H9 (cell line): ENCODE measurements around the gene DCC. TPM values are rescaled to one million over a fixed set of nuclear protein-coding genes. Genes with fewer than 3 reads are reported as not detected.

Experiments
- DNase-seq: peaks from one replicate; pipeline ENCODE4 v3.0.0-alpha.2; 2017
- H2AFZ ChIP-seq: one replicate; pipeline ENCODE4 v1.6.1; 2013; ENCODE audit warnings: mild to moderate bottlenecking, low read length, control low read depth, moderate library complexity
- H2AK5ac ChIP-seq: 2 replicates; pipeline ENCODE4 v1.6.1; 2013; ENCODE audit warnings: low read length, control low read depth, mixed read lengths; ENCODE audit not compliant: insufficient read length
- H2BK120ac ChIP-seq: one replicate; pipeline ENCODE4 v1.6.1; 2013; ENCODE audit warnings: low read depth, mild to moderate bottlenecking, low read length, control low read depth, inconsistent platforms; ENCODE audit not compliant: poor library complexity, severe bottlenecking
- H2BK12ac ChIP-seq: 2 replicates; pipeline ENCODE4 v1.6.1; 2013; ENCODE audit warnings: low read length, control low read depth, mixed read lengths, low read depth; ENCODE audit not compliant: insufficient read length
- H2BK15ac ChIP-seq: 2 replicates; pipeline ENCODE4 v1.6.1; 2013; ENCODE audit warnings: low read depth, low read length, control low read depth
- H2BK20ac ChIP-seq: one replicate; pipeline ENCODE4 v1.6.1; 2013; ENCODE audit warnings: low read depth, mild to moderate bottlenecking, low read length, control low read depth, inconsistent platforms; ENCODE audit not compliant: poor library complexity, severe bottlenecking
- H2BK5ac ChIP-seq: 2 replicates; pipeline ENCODE4 v1.6.1; 2013; ENCODE audit warnings: low read length, control low read depth, mixed read lengths; ENCODE audit not compliant: insufficient read length
- H3K14ac ChIP-seq: 2 replicates; pipeline ENCODE4 v1.6.1; 2013; ENCODE audit warnings: low read length, control low read depth; ENCODE audit not compliant: insufficient read depth
- H3K18ac ChIP-seq: 2 replicates; pipeline ENCODE4 v1.6.1; 2013; ENCODE audit warnings: low read depth, mild to moderate bottlenecking, mixed read lengths, low read length, control low read depth; ENCODE audit not compliant: insufficient read length
- H3K23ac ChIP-seq: 2 replicates; pipeline ENCODE4 v1.6.1; 2013; ENCODE audit warnings: low read length, control low read depth, mixed read lengths, low read depth; ENCODE audit not compliant: insufficient read length
- H3K23me2 ChIP-seq: 2 replicates; pipeline ENCODE4 v1.6.1; 2013; ENCODE audit warnings: low read depth, mild to moderate bottlenecking, mixed read lengths, low read length, control low read depth; ENCODE audit not compliant: insufficient read length, poor library complexity, severe bottlenecking
- H3K27ac ChIP-seq: 2 replicates; pipeline ENCODE4 v1.5.1; 2013; ENCODE audit warnings: low read length, control low read depth, mixed read lengths, low read depth; ENCODE audit not compliant: insufficient read length
- H3K27me3 ChIP-seq: 2 replicates; pipeline ENCODE4 v1.6.1; 2013; ENCODE audit warnings: low read length, control low read depth, inconsistent platforms; ENCODE audit not compliant: insufficient read depth
- H3K4ac ChIP-seq: 2 replicates; pipeline ENCODE4 v1.6.1; 2013; ENCODE audit warnings: low read depth, mild to moderate bottlenecking, control low read depth, inconsistent platforms, low read length, moderate library complexity
- H3K4me1 ChIP-seq: 2 replicates; pipeline ENCODE4 v1.6.1; 2013; ENCODE audit warnings: low read length, control low read depth, inconsistent platforms; ENCODE audit not compliant: insufficient read depth
- H3K4me2 ChIP-seq: 2 replicates; pipeline ENCODE4 v1.6.1; 2013; ENCODE audit warnings: low read length, control low read depth, mixed read lengths; ENCODE audit not compliant: insufficient read length, insufficient read depth
- H3K56ac ChIP-seq: 2 replicates; pipeline ENCODE4 v1.6.1; 2013; ENCODE audit warnings: low read depth, mild to moderate bottlenecking, mixed read lengths, low read length, control low read depth; ENCODE audit not compliant: insufficient read length
- H3K79me1 ChIP-seq: 2 replicates; pipeline ENCODE4 v1.6.1; 2013; ENCODE audit warnings: low read depth, mild to moderate bottlenecking, moderate library complexity, low read length, control low read depth, inconsistent platforms; ENCODE audit not compliant: insufficient read depth, poor library complexity, severe bottlenecking
- H3K79me2 ChIP-seq: 2 replicates; pipeline ENCODE4 v1.6.1; 2013; ENCODE audit warnings: low read length, control low read depth, inconsistent platforms; ENCODE audit not compliant: insufficient read depth
- H3K9ac ChIP-seq: 2 replicates; pipeline ENCODE4 v1.6.1; 2013; ENCODE audit warnings: low read length, control low read depth, mixed read lengths; ENCODE audit not compliant: insufficient read length; ENCODE audit errors: extremely low read depth
- H3K9me3 ChIP-seq: one replicate; pipeline ENCODE4 v1.6.1; 2013; ENCODE audit warnings: low read depth, low read length, inconsistent platforms; ENCODE audit not compliant: control insufficient read depth
- H3T11ph ChIP-seq: one replicate; pipeline ENCODE4 v1.6.1; 2013; ENCODE audit warnings: mild to moderate bottlenecking, low read length, control low read depth, inconsistent platforms
- H4K20me1 ChIP-seq: one replicate; pipeline ENCODE4 v1.6.1; 2013; ENCODE audit not compliant: control insufficient read depth, insufficient read length, insufficient read depth
- H4K5ac ChIP-seq: 2 replicates; pipeline ENCODE4 v1.6.1; 2013; ENCODE audit warnings: low read depth, mild to moderate bottlenecking, mixed read lengths, low read length, control low read depth; ENCODE audit not compliant: insufficient read length
- H4K8ac ChIP-seq: replicated peaks from 2 replicates; pipeline ENCODE4 v1.6.1; 2013; ENCODE audit warnings: low read length, control low read depth, mixed read lengths, low read depth; ENCODE audit not compliant: insufficient read length
- H4K91ac ChIP-seq: 2 replicates; pipeline ENCODE4 v1.6.1; 2013; ENCODE audit warnings: low read depth, mild to moderate bottlenecking, moderate library complexity, mixed read lengths, low read length, control low read depth; ENCODE audit not compliant: insufficient read length
- H3K27ac Mint-ChIP-seq, 3 experiments: 2 replicates in 2 of 3; 3 replicates in 1 of 3; pipeline ENCODE4 v1.8.0; 2020 to 2021; ENCODE audit warnings: mixed read lengths in 3 of 3, mild to moderate bottlenecking in 1 of 3, moderate library complexity in 1 of 3
- H3K27me3 Mint-ChIP-seq: 2 replicates; pipeline ENCODE4 v1.8.0; 2021; ENCODE audit warnings: low read depth, mild to moderate bottlenecking, moderate library complexity, mixed read lengths
- H3K36me3 Mint-ChIP-seq, 3 experiments: 2 replicates in 2 of 3; 3 replicates in 1 of 3; pipeline ENCODE4 v1.8.0; 2020 to 2021; ENCODE audit warnings: low read depth in 3 of 3, mixed read lengths in 3 of 3; ENCODE audit not compliant: insufficient read depth in 1 of 3
- H3K4me1 Mint-ChIP-seq, 2 experiments: 2 replicates each; pipeline ENCODE4 v1.8.0; 2020; ENCODE audit warnings: mixed read lengths in 2 of 2
- H3K4me3 Mint-ChIP-seq, 2 experiments: 2 replicates in 1 of 2; 3 replicates in 1 of 2; pipeline ENCODE4 v1.8.0; 2020 to 2021; ENCODE audit warnings: mild to moderate bottlenecking in 2 of 2, mixed read lengths in 2 of 2, moderate library complexity in 1 of 2
- H3K9me3 Mint-ChIP-seq, 2 experiments: 2 replicates in 1 of 2; 3 replicates in 1 of 2; pipeline ENCODE4 v1.8.0; 2020; ENCODE audit warnings: mild to moderate bottlenecking in 2 of 2, mixed read lengths in 2 of 2, moderate library complexity in 1 of 2
- CTCF ChIP-seq: fragments of 200-600 bp; sonication (generic); conservative IDR thresholded peaks from 3 replicates; pipeline ENCODE4 v1.8.0; 2021; ENCODE audit warnings: antibody characterized with exemption, mild to moderate bottlenecking
- WGBS: extraction: QIAGEN DNeasy Blood & Tissue Kit; methylation state at CpG from one replicate; pipeline ENCODE4 v1.1.7; 2013; ENCODE audit warnings: missing lambda C conversion rate, low lambda C conversion rate, mixed read lengths; ENCODE audit not compliant: insufficient read length; ENCODE audit errors: extremely low coverage; 5-methylcytosine and 5-hydroxymethylcytosine counted together
- total RNA-seq: library from RNA; stranded (reverse); gene quantifications from 2 replicates; pipeline ENCODE4 v1.2.1, GENCODE V29; 2021

The DCC gene
- total RNA-seq, 1 experiment from 2014 or later = 0.35 TPM

DNA sequence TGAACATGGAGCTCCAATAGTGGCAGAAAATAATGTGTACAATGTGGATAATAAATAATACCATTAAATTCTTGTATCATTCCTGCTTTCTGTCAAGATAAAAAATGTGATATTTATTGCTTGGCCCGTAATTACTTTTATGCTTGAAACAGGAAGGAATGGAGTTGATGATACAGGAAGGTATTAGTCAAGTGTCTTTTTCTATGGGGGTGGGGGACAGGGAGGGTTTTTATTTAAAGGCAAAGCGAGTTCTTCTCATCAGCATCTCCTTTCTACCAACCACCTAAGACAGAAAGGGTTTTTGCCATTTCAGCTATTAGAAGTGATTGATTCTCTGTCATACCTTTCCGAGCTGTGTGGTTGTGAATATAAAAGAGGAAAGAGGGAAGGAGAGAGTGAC, 135.3 kb downstream of the DCC start:
- no peaks in the 10 kb centered on the region for H3K4me1 Mint-ChIP-seq
- Histone ChIP-seq H2BK15ac (no peak overlapping the region), H3K4ac (no peak overlapping the region), H3K27ac (no peak overlapping the region), H3T11ph (no peak overlapping the region), H3K23me2 (no peaks in the 10 kb centered on the region), H3K79me2 (no peaks in the 10 kb centered on the region), H4K5ac (no peak overlapping the region), H3K27me3 (no peaks in the 10 kb centered on the region), H3K79me1 (no peaks in the 10 kb centered on the region), H2BK12ac (no peak overlapping the region), H3K4me1 (no peaks in the 10 kb centered on the region), H2BK20ac (no peak overlapping the region), H4K8ac (no peak overlapping the region), H2AFZ (no peak overlapping the region), H3K18ac (no peak overlapping the region), H3K9ac (no peak overlapping the region), H3K56ac (no peak overlapping the region), H4K91ac (no peak overlapping the region), H3K9me3 (no peaks in the 10 kb centered on the region), H4K20me1 (no peaks in the 10 kb centered on the region), H2BK5ac (no peak overlapping the region), H3K14ac (no peak overlapping the region), H3K4me2 (no peak overlapping the region), H2BK120ac (no peak overlapping the region), H2AK5ac (no peak overlapping the region), H3K23ac (no peak overlapping the region)
- H3K27me3 Mint-ChIP-seq = no peaks in the 10 kb centered on the region
- no peak overlapping the region for H3K4me3 Mint-ChIP-seq
- peaks cover 0 to 4% (median 4%) of the 10 kb centered on the region in 3 experiments; a peak in 2 of 7 replicates for H3K36me3 Mint-ChIP-seq
- H3K9me3 Mint-ChIP-seq = peaks cover 2 to 13% of the 10 kb centered on the region in 2 experiments; a peak in 4 of 5 replicates
- no peak for DNase-seq
- no CpG with 5 or more reads among the region's 3 CpGs for WGBS
- no peak for TF ChIP-seq CTCF
- H3K27ac Mint-ChIP-seq = no peak overlapping the region
